NCI-H1092 (cell line): Measurements from ENCODE around the gene ERG28.
"Not testable (repeated sequence)": the region's sequence is repeated elsewhere in the genome, so short reads cannot be mapped to it uniquely, and the experiment has no call there.

Experiments used
- DNase-seq: peaks from one replicate; lab custom pipeline; 2025; lab: John Stamatoyannopoulos, UW

ERG28 gene

GRCh38 chr14:75660630-75661498, at the start of gene ERG28, which contains the start of gene TTLL5:
Gene ERG28 (minus strand): TSS chr14:75660876. CDS start chr14:75657502, 3,374 bp downstream.
Gene TTLL5 (plus strand): TSS chr14:75661246. CDS start chr14:75663150, 1,904 bp downstream.
- peak; percentile 98 for DNase-seq

GRCh38 chr14:75709207-75709812, 48.6 kb upstream of the ERG28 start:
- peak; percentile 24 for DNase-seq

GRCh38 chr14:75705014-75705413, 44.3 kb upstream of the ERG28 start:
- no peak for DNase-seq

GRCh38 chr14:75703467-75703866, 42.8 kb upstream of the ERG28 start:
- DNase-seq, result no peak

GRCh38 chr14:75702616-75703261, 42.1 kb upstream of the ERG28 start:
- DNase-seq, result no peak

GRCh38 chr14:75702122-75702521, 41.4 kb upstream of the ERG28 start:
- no peak for DNase-seq

- DNase-seq, result no peak
Observed at GRCh38 chr14:75700295-75700694, 39.6 kb upstream of the ERG28 start.

GRCh38 chr14:75699331-75699730, 38.7 kb upstream of the ERG28 start:
- no peak for DNase-seq

- DNase-seq, result no peak
Observed at GRCh38 chr14:75697918-75698317, 37.2 kb upstream of the ERG28 start.

- no peak for DNase-seq
Observed at GRCh38 chr14:75697386-75697785, 36.7 kb upstream of the ERG28 start.

GRCh38 chr14:75695025-75695424, 34.3 kb upstream of the ERG28 start:
- DNase-seq, result not testable (repeated sequence)

- DNase-seq, result no peak
Observed at GRCh38 chr14:75690010-75690409, 29.3 kb upstream of the ERG28 start.

- DNase-seq, result no peak
Observed at GRCh38 chr14:75689012-75689411, 28.3 kb upstream of the ERG28 start.

GRCh38 chr14:75685910-75686309, 25.2 kb upstream of the ERG28 start:
- DNase-seq, result no peak

GRCh38 chr14:75675265-75675960, 14.7 kb upstream of the ERG28 start:
- no peak for DNase-seq

GRCh38 chr14:75673345-75674035, 12.8 kb upstream of the ERG28 start:
- DNase-seq, result no peak

GRCh38 chr14:75672605-75673192, 12.0 kb upstream of the ERG28 start:
- no peak for DNase-seq

- no peak for DNase-seq
Observed at GRCh38 chr14:75667099-75667765, 6.6 kb upstream of the ERG28 start.

GRCh38 chr14:75662966-75663365, 2.3 kb upstream of the ERG28 start:
- DNase-seq, result no peak

GRCh38 chr14:75661499-75661814, 781 bp upstream of the ERG28 start:
- no peak for DNase-seq

- DNase-seq, result no peak
Observed at GRCh38 chr14:75660238-75660629, 442 bp downstream of the ERG28 start.
